GM13977 (cell line): Measurements from ENCODE around the gene SURF4.
A peak's percentile ranks its signal among the peaks of the same experiment; 100 is the strongest.

Source experiments
- DNase-seq: peaks from one replicate; pipeline ENCODE4 v3.0.0; 2012; ENCODE audit warnings: low spot score
- in situ Hi-C: fragments of 300-500 bp; cut with MboI; formaldehyde crosslinking; loops from one replicate; pipeline ENCODE4 v1.12.0; 2022; ENCODE audit warnings: low sequenced_read_pairs, low pct_unique_long_range_greater_than_20kb, mixed read lengths, inconsistent platforms; ENCODE audit not compliant: unreplicated experiment
- TF ChIP-seq, protein P1 (sequence below): IDR thresholded peaks from 2 replicates; pipeline ENCODE4 v1.5.1; 2012; ENCODE audit warnings: mild to moderate bottlenecking, control low read depth; ENCODE audit not compliant: insufficient read depth; ENCODE audit errors: extremely low read depth, missing control alignments

Gene SURF4

DNA sequence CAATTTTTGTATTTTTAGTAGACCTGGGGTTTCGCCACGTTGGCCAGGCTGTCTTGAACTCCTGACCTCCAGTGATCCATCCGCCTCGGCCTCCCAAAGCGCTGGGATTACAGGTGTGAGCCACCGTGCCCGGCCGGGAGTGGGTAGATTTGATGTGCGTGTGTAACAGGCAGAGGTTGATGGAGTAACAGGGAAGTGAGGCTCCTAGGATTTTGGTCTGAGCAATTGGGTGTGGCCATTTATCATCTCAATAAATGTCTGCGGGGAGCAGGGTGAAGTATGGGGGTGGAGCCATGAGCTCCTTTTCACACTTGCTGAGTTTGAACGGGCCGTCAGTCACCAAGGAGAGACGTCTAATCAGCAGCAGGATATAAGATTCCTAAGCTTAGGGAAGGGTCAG is 43.1 kb upstream of the SURF4 start:
- TF ChIP-seq, protein P1, sequence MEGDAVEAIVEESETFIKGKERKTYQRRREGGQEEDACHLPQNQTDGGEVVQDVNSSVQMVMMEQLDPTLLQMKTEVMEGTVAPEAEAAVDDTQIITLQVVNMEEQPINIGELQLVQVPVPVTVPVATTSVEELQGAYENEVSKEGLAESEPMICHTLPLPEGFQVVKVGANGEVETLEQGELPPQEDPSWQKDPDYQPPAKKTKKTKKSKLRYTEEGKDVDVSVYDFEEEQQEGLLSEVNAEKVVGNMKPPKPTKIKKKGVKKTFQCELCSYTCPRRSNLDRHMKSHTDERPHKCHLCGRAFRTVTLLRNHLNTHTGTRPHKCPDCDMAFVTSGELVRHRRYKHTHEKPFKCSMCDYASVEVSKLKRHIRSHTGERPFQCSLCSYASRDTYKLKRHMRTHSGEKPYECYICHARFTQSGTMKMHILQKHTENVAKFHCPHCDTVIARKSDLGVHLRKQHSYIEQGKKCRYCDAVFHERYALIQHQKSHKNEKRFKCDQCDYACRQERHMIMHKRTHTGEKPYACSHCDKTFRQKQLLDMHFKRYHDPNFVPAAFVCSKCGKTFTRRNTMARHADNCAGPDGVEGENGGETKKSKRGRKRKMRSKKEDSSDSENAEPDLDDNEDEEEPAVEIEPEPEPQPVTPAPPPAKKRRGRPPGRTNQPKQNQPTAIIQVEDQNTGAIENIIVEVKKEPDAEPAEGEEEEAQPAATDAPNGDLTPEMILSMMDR: no peak
- in situ Hi-C loops: loop anchor here (10.0 kb wide), 1 partner anchor 66 kb away; no protein-coding TSS in a partner anchor
- no peak for DNase-seq

DNA sequence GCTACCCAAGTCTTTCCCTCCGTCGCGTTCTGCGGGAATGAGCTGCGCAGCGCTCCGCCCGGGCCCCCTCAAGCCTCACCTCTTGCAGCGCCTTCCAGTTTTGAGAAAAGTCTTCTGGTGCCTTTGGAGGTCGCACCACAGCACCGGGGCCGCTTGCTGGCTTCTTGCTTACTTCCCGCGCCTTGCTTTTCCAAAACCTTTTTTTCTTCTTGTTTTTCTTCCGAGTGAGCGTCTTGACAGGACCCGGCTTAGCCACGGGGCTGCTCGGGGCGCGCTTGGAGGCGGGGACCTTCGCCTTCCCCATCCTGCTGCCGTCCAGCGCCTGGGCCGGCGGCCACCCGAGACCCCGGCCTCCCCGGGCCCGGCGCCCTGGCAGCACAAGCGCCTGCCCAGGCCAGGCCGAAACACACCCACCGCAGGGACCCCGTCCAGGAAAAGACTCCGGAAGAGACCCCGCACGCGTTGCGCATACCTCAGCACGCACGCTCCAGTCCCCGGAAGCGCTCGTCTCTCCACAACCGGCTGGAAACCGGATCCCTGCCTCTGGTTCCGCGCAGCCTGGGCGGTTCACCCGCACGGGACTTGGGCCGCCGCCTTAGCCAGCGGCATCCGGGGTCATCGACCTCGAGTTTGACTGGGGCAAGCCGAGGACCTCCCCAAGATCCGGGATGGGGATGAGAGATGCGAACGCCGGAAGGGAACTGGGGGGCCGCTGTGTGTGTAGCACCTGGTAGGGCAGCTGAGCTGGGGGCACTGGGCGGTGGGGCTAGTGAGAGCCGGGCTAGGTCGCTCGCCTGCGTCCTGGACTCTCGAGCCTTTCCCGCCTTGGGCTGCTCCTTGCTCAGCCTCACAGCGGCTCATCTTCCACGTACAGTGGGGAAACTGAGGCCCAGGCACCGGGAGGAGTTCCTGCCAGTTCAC is 41.9 kb upstream of the SURF4 start, which contains the start of gene REXO4:
Gene REXO4 (minus strand): TSS at position 470 of the 921 bp plus-strand sequence. CDS start 166 bp downstream, at position 304.
- in situ Hi-C loops: loop anchor here (10.0 kb wide), 1 partner anchor 67 kb away; no protein-coding TSS in a partner anchor
- DNase-seq: peak; percentile 80
- TF ChIP-seq, protein P1: peak; percentile 0

DNA sequence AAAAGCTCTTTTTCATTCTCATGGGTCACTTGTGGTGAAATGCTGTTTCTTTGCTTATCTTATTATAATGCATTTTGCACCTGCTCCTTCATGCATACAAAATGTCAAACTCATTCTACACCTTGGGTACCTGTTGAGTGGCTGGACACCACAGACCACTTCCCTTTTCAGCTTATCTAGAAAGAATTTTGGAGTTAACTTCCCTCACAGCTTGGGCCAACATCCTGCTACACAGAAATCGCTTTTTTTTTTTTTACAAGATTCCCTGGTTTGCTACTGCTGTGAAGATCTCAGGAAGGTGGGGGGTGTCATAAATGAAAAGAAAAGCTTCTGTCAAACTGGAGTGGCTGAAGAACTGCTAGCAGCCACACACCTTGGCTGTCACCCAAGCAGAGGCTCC is 39.3 kb upstream of the SURF4 start:
- in situ Hi-C loops: loop anchor here (10.0 kb wide), 1 partner anchor 70 kb away; no protein-coding TSS in a partner anchor
- no peak for DNase-seq
- TF ChIP-seq, protein P1: no peak

DNA sequence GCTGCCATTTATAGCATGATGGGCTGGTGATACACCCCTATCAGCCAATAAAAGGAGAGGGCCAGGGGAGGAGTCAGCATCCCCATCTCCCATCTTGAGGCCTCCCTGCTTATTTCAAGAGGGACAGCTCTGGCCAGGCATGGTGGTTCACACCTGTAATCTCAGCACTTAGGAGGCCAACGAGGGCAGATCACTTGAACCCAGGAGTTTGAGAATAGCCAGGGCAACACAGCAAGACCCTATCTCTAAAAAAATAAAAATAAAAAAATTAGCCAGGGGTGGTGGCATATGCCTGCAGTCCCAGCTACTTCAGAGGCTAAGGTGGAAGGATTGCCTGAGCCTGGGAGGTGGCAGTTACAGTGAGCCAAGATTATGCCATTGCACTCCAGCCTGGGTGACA is 32.2 kb upstream of the SURF4 start:
- in situ Hi-C loops: no loop called here
- TF ChIP-seq, protein P1: no peak

DNA sequence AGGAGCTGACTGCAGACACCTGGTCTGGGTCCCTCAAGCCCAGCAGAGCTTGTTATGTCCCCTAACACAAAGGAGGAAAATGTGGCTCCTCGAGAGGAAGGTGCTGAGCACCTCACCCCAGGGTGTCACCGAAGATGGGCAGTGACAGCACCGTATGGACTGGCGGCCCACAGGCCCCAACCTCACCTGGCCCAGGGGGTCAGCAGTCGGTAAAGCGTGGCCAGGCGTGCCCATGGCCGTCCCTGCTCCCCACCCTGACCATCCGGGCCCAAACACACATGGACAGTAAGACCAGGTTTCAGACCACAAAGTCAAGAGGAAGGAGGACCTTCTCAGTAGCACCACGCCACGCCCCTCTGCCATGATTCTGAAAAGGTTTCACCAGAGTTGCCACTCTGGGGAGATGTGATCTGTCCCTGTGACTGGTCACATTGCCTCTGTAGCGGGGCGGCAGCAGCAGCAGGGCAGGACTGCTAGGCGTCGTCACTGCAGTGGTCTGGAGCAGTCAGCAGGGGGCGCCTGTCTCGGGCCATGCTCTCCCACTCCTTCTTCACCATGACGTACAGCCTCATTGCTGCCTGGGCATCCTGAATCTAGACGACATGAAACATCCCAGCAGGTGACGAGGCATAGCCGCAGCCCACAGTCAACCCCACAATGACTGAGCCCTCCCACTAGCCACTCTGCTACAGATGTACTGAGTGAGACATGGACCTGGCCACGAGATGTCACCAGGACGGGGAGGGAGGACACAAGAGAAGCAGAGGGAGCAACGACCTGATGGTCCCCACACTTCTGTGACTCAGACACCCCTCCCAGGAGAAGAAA is 30.8 kb upstream of the SURF4 start:
- peak; percentile 86 for DNase-seq
- TF ChIP-seq, protein P1: peak; percentile 95
- in situ Hi-C loops: no loop called here

More for the DNA sequence above, 32.2 kb upstream of the SURF4 start:
- DNase-seq: no peak
